Liver (tissue), 9 donors: Measurements from ENCODE around the gene ZNF341. TPM values are rescaled to one million over a fixed set of nuclear protein-coding genes. Genes with fewer than 3 reads are reported as not detected.

Experiments
- DNase-seq: peaks from one replicate; pipeline ENCODE4 v3.0.0-alpha.2; 2017; ENCODE audit warnings: low spot score
- H3K27ac ChIP-seq, 2 donors: one replicate each; pipeline ENCODE4 v1.7.0; 2013; ENCODE audit warnings: inconsistent platforms in 2 of 2, low read length in 2 of 2, control low read depth in 1 of 2, low read depth in 1 of 2, mild to moderate bottlenecking in 1 of 2
- H3K27me3 ChIP-seq, 4 donors: one replicate each; pipeline versions ENCODE4 v1.6.1 to v1.7.0; 2013; ENCODE audit warnings: low read length in 3 of 4, inconsistent platforms in 1 of 4, mild to moderate bottlenecking in 1 of 4, moderate library complexity in 1 of 4; ENCODE audit not compliant: control insufficient read depth in 4 of 4, insufficient read depth in 4 of 4
- H3K36me3 ChIP-seq, 4 donors: one replicate each; pipeline versions ENCODE4 v1.6.1 to v1.7.0; 2013; ENCODE audit warnings: low read length in 3 of 4, mild to moderate bottlenecking in 3 of 4, low read depth in 1 of 4, moderate library complexity in 1 of 4; ENCODE audit not compliant: control insufficient read depth in 4 of 4, insufficient read depth in 3 of 4
- H3K4me1 ChIP-seq, 4 donors: one replicate each; pipeline versions ENCODE4 v1.6.1 to v1.7.0; 2013; ENCODE audit warnings: low read length in 3 of 4, mild to moderate bottlenecking in 3 of 4, moderate library complexity in 1 of 4; ENCODE audit not compliant: control insufficient read depth in 4 of 4, insufficient read depth in 4 of 4
- H3K4me3 ChIP-seq, 3 donors: one replicate each; pipeline versions ENCODE4 v1.6.1 to v1.7.0; 2013; ENCODE audit warnings: low read length in 3 of 3, control low read depth in 1 of 3, low read depth in 1 of 3, mild to moderate bottlenecking in 1 of 3
- H3K9ac ChIP-seq, 2 donors: one replicate each; pipeline ENCODE4 v1.7.0; 2013; ENCODE audit warnings: low read length in 2 of 2, mild to moderate bottlenecking in 2 of 2, moderate library complexity in 2 of 2, control low read depth in 1 of 2, low read depth in 1 of 2
- H3K9me3 ChIP-seq, 4 donors: one replicate each; pipeline versions ENCODE4 v1.6.1 to v1.7.0; 2013; ENCODE audit warnings: low read length in 3 of 4; ENCODE audit not compliant: control insufficient read depth in 4 of 4
- EGR1 ChIP-seq, 2 donors: IDR thresholded peaks; 2 replicates each; pipeline ENCODE4 v1.6.1; 2016 to 2018; ENCODE audit warnings: antibody characterized with exemption in 2 of 2, low read depth in 2 of 2
- FOXA1 ChIP-seq: IDR thresholded peaks from 2 replicates; pipeline ENCODE4 v1.6.1; 2016; ENCODE audit warnings: antibody characterized with exemption
- FOXA2 ChIP-seq: IDR thresholded peaks from 2 replicates; pipeline ENCODE4 v1.6.1; 2016; ENCODE audit warnings: antibody characterized with exemption
- GABPA ChIP-seq, 2 donors: IDR thresholded peaks in 1 of 2; conservative IDR thresholded peaks in 1 of 2; 2 replicates each; pipeline ENCODE4 v1.6.1; 2016; ENCODE audit warnings: antibody characterized with exemption in 2 of 2, mild to moderate bottlenecking in 1 of 2, moderate library complexity in 1 of 2
- HNF4A ChIP-seq, 2 donors: conservative IDR thresholded peaks; 2 replicates each; pipeline ENCODE4 v1.6.1; 2016; ENCODE audit warnings: antibody characterized with exemption in 2 of 2, mild to moderate bottlenecking in 2 of 2
- HNF4G ChIP-seq: IDR thresholded peaks from 2 replicates; pipeline ENCODE4 v1.6.1; 2016; ENCODE audit warnings: antibody characterized with exemption
- JUND ChIP-seq, 2 donors: IDR thresholded peaks; 2 replicates each; pipeline ENCODE4 v1.6.1; 2016; ENCODE audit warnings: antibody characterized with exemption in 2 of 2
- NR2F2 ChIP-seq: IDR thresholded peaks from 2 replicates; pipeline ENCODE4 v1.6.1; 2016; ENCODE audit warnings: antibody characterized with exemption
- RAD21 ChIP-seq, 2 donors: IDR thresholded peaks; 2 replicates each; pipeline ENCODE4 v1.6.1; 2016; ENCODE audit warnings: antibody characterized with exemption in 2 of 2, mild to moderate bottlenecking in 2 of 2
- RXRA ChIP-seq, 2 donors: IDR thresholded peaks; 2 replicates each; pipeline ENCODE4 v1.6.1; 2017 to 2018; ENCODE audit warnings: antibody characterized with exemption in 2 of 2, mild to moderate bottlenecking in 1 of 2
- SP1 ChIP-seq: IDR thresholded peaks from 2 replicates; pipeline ENCODE4 v1.6.1; 2018; ENCODE audit warnings: antibody characterized with exemption, mild to moderate bottlenecking
- TAF1 ChIP-seq: conservative IDR thresholded peaks from 2 replicates; pipeline ENCODE4 v1.6.1; 2016; ENCODE audit warnings: antibody characterized with exemption, mild to moderate bottlenecking
- YY1 ChIP-seq: IDR thresholded peaks from 2 replicates; pipeline ENCODE4 v1.6.1; 2016; ENCODE audit warnings: antibody characterized with exemption, mild to moderate bottlenecking
- WGBS: extraction: QIAGEN DNeasy Blood & Tissue Kit; methylation state at CpG from one replicate; pipeline ENCODE4 v1.1.7; 2013; 5-methylcytosine and 5-hydroxymethylcytosine counted together
- polyA plus RNA-seq, 2 donors: library from polyadenylated mRNA; stranded (reverse) in 1 of 2; unstranded in 1 of 2; fragments of 200-250 nt in 1 of 2; fragments of >200 nt in 1 of 2; fragmentation: Nextera tagmentation in 1 of 2; extraction: Ambion mirVana in 1 of 2; gene quantifications; one replicate each; pipeline versions ENCODE4 v1.2.1 to v1.2.3, GENCODE V29; 2013 to 2015
- total RNA-seq, 2 donors: library from RNA; depleted of rRNA; stranded (reverse); fragments of >200 nt; gene quantifications; one replicate each; pipeline ENCODE4 v1.2.3, GENCODE V29; 2014
- TF ChIP-seq, protein P1 (sequence below): IDR thresholded peaks from 2 replicates; pipeline ENCODE4 v1.6.1; 2016; ENCODE audit warnings: antibody characterized with exemption, mild to moderate bottlenecking
- TF ChIP-seq, protein P2 (sequence below): IDR thresholded peaks from 2 replicates; pipeline ENCODE4 v1.6.1; 2016; ENCODE audit warnings: antibody characterized with exemption
- TF ChIP-seq, protein P3 (sequence below): IDR thresholded peaks from 2 replicates; pipeline ENCODE4 v1.6.1; 2016; ENCODE audit warnings: antibody characterized with exemption
- TF ChIP-seq, protein P4 (sequence below): IDR thresholded peaks from 2 replicates; pipeline ENCODE4 v1.6.1; 2016; ENCODE audit warnings: antibody characterized with exemption
- donor health status: healthy.
- donor health status: healthy.
- donor health status: healthy.
- donor health status: healthy.
- donor health status: healthy.

ZNF341 gene
- total and polyA plus RNA-seq, 4 donors: 0.69 to 1.1 (median 0.82) TPM

GRCh38 chr20:33713865-33714367, 17.9 kb upstream of the ZNF341 start:
- H3K36me3 ChIP-seq: peaks cover 0 to 17% (median 6%) of the 10 kb centered on the region in 4 donors

GRCh38 chr20:33716498-33716897, 15.3 kb upstream of the ZNF341 start:
- no peak overlapping the region for H3K4me3 ChIP-seq
- DNase-seq: no peak
- H3K27ac ChIP-seq: no peak overlapping the region
- peaks cover 0 to 13% (median 6%) of the 10 kb centered on the region in 4 donors for H3K36me3 ChIP-seq
- H3K27me3 ChIP-seq: no peaks in the 10 kb centered on the region
- no peaks in the 10 kb centered on the region for H3K9me3 ChIP-seq
- 93% methylated on average over 2 of the region's 2 CpGs for WGBS
- H3K4me1 ChIP-seq: peaks cover 4 to 16% (median 12%) of the 10 kb centered on the region in 4 donors
- TF ChIP-seq SP1 (no peak), HNF4G (no peak), FOXA1 (no peak), JUND (IDR thresholded peaks at IDR 0.05) (no peak), EGR1 (IDR thresholded peaks at IDR 0.05; ENCODE audit: low read depth in 2 of 2) (no peak), HNF4A (conservative IDR thresholded peaks at IDR 0.05) (no peak), NR2F2 (no peak), YY1 (no peak), RXRA (IDR thresholded peaks at IDR 0.05) (no peak)
- TF ChIP-seq, protein P1, sequence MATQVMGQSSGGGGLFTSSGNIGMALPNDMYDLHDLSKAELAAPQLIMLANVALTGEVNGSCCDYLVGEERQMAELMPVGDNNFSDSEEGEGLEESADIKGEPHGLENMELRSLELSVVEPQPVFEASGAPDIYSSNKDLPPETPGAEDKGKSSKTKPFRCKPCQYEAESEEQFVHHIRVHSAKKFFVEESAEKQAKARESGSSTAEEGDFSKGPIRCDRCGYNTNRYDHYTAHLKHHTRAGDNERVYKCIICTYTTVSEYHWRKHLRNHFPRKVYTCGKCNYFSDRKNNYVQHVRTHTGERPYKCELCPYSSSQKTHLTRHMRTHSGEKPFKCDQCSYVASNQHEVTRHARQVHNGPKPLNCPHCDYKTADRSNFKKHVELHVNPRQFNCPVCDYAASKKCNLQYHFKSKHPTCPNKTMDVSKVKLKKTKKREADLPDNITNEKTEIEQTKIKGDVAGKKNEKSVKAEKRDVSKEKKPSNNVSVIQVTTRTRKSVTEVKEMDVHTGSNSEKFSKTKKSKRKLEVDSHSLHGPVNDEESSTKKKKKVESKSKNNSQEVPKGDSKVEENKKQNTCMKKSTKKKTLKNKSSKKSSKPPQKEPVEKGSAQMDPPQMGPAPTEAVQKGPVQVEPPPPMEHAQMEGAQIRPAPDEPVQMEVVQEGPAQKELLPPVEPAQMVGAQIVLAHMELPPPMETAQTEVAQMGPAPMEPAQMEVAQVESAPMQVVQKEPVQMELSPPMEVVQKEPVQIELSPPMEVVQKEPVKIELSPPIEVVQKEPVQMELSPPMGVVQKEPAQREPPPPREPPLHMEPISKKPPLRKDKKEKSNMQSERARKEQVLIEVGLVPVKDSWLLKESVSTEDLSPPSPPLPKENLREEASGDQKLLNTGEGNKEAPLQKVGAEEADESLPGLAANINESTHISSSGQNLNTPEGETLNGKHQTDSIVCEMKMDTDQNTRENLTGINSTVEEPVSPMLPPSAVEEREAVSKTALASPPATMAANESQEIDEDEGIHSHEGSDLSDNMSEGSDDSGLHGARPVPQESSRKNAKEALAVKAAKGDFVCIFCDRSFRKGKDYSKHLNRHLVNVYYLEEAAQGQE: no peak
- TF ChIP-seq, protein P2, sequence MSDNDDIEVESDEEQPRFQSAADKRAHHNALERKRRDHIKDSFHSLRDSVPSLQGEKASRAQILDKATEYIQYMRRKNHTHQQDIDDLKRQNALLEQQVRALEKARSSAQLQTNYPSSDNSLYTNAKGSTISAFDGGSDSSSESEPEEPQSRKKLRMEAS: no peak
- TF ChIP-seq, protein P3, sequence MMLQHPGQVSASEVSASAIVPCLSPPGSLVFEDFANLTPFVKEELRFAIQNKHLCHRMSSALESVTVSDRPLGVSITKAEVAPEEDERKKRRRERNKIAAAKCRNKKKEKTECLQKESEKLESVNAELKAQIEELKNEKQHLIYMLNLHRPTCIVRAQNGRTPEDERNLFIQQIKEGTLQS: no peak
- H3K9ac ChIP-seq: no peak overlapping the region

More at GRCh38 chr20:33713865-33714367, 17.9 kb upstream of the ZNF341 start:
- Histone ChIP-seq H3K27ac (no peak overlapping the region), H3K27me3 (no peaks in the 10 kb centered on the region), H3K9me3 (no peaks in the 10 kb centered on the region), H3K9ac (no peak overlapping the region), H3K4me1 (peaks cover 0 to 5% (median under 1%) of the 10 kb centered on the region in 4 donors), H3K4me3 (no peak overlapping the region)
- TF ChIP-seq RAD21 (IDR thresholded peaks at IDR 0.05): no peak
- TF ChIP-seq HNF4A (conservative IDR thresholded peaks at IDR 0.05): no peak
- no peak for TF ChIP-seq HNF4G
- TF ChIP-seq, protein P2: no peak
- TF ChIP-seq NR2F2: no peak
- 95% methylated on average over 10 of the region's 10 CpGs for WGBS
- no peak for DNase-seq

- no peaks in the 10 kb centered on the region for H3K27me3 ChIP-seq
- H3K4me1 ChIP-seq: peaks cover 6 to 20% (median 14%) of the 10 kb centered on the region in 4 donors
- no peaks in the 10 kb centered on the region for H3K36me3 ChIP-seq
- TF ChIP-seq NR2F2: no peak
- TF ChIP-seq RXRA (IDR thresholded peaks at IDR 0.05): no peak
- TF ChIP-seq JUND (IDR thresholded peaks at IDR 0.05): no peak
- no peak for TF ChIP-seq HNF4A (conservative IDR thresholded peaks at IDR 0.05)
- TF ChIP-seq, protein P4, sequence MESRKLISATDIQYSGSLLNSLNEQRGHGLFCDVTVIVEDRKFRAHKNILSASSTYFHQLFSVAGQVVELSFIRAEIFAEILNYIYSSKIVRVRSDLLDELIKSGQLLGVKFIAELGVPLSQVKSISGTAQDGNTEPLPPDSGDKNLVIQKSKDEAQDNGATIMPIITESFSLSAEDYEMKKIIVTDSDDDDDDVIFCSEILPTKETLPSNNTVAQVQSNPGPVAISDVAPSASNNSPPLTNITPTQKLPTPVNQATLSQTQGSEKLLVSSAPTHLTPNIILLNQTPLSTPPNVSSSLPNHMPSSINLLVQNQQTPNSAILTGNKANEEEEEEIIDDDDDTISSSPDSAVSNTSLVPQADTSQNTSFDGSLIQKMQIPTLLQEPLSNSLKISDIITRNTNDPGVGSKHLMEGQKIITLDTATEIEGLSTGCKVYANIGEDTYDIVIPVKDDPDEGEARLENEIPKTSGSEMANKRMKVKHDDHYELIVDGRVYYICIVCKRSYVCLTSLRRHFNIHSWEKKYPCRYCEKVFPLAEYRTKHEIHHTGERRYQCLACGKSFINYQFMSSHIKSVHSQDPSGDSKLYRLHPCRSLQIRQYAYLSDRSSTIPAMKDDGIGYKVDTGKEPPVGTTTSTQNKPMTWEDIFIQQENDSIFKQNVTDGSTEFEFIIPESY: no peak
- TF ChIP-seq, protein P2: no peak
- no peak for TF ChIP-seq YY1
- no peak for TF ChIP-seq GABPA (IDR thresholded peaks at IDR 0.05 in 1 of 2, conservative IDR thresholded peaks at IDR 0.05 in 1 of 2)
- TF ChIP-seq EGR1 (IDR thresholded peaks at IDR 0.05; ENCODE audit: low read depth in 2 of 2): no peak
- TF ChIP-seq, protein P3: no peak
- no peak for TF ChIP-seq HNF4G
- no peak for TF ChIP-seq TAF1
- TF ChIP-seq FOXA2: no peak
- no peaks in the 10 kb centered on the region for H3K9me3 ChIP-seq
- peak overlapping the region; percentile 61 to 88 (median 86) for H3K4me3 ChIP-seq
- peak overlapping the region in 1 of 2 donors; percentile 65 for H3K9ac ChIP-seq
- H3K27ac ChIP-seq: peak overlapping the region; percentile 55 to 66
- 51% methylated on average over 13 of the region's 13 CpGs for WGBS
- no peak for DNase-seq
These were observed 12.4 kb upstream of the ZNF341 start for GRCh38 chr20:33719277-33719988.
